Mesendoderm (in vitro differentiated cells): ENCODE results near the gene ADAT2.
A peak's percentile ranks its signal among the peaks of the same experiment; 100 is the strongest.

Experiments used
- DNase-seq: peaks from one replicate; pipeline ENCODE4 v3.0.0; 2013
- H2AK5ac ChIP-seq: 2 replicates; pipeline ENCODE4 v1.6.1; 2013; ENCODE audit warnings: low read length, inconsistent platforms
- H2BK120ac ChIP-seq: 2 replicates; pipeline ENCODE4 v1.6.1; 2013; ENCODE audit warnings: low read depth, mild to moderate bottlenecking, low read length, moderate library complexity, mixed read lengths
- H2BK15ac ChIP-seq: replicated peaks from 2 replicates; pipeline ENCODE4 v1.6.1; 2013; ENCODE audit warnings: low read depth, mild to moderate bottlenecking, moderate library complexity
- H2BK5ac ChIP-seq: 2 replicates; pipeline ENCODE4 v1.6.1; 2013; ENCODE audit warnings: low read length, inconsistent platforms
- H3K18ac ChIP-seq: 2 replicates; pipeline ENCODE4 v1.6.1; 2013; ENCODE audit warnings: mild to moderate bottlenecking, low read length, mixed read lengths
- H3K23ac ChIP-seq: one replicate; pipeline ENCODE4 v1.6.1; 2013; ENCODE audit warnings: low read length
- H3K27ac ChIP-seq: 2 replicates; pipeline ENCODE4 v1.5.1; 2013; ENCODE audit warnings: low read depth, mild to moderate bottlenecking, inconsistent platforms, low read length, moderate library complexity
- H3K27me3 ChIP-seq: 2 replicates; pipeline ENCODE4 v1.6.1; 2013; ENCODE audit warnings: low read length, control low read depth, mild to moderate bottlenecking, inconsistent platforms; ENCODE audit not compliant: insufficient read depth, poor library complexity
- H3K36me3 ChIP-seq: 2 replicates; pipeline ENCODE4 v1.6.1; 2013; ENCODE audit warnings: low read length, inconsistent platforms; ENCODE audit not compliant: control insufficient read depth, insufficient read depth
- H3K4ac ChIP-seq: one replicate; pipeline ENCODE4 v1.6.1; 2013; ENCODE audit warnings: low read depth, mild to moderate bottlenecking, low read length, moderate library complexity
- H3K4me1 ChIP-seq: 2 replicates; pipeline ENCODE4 v1.6.1; 2013; ENCODE audit warnings: low read depth, low read length, inconsistent platforms; ENCODE audit not compliant: control insufficient read depth
- H3K4me2 ChIP-seq: 2 replicates; pipeline ENCODE4 v1.6.1; 2013; ENCODE audit warnings: low read length
- H3K4me3 ChIP-seq: 2 replicates; pipeline ENCODE4 v1.5.1; 2013; ENCODE audit warnings: mild to moderate bottlenecking, low read length
- H3K56ac ChIP-seq: one replicate; pipeline ENCODE4 v1.6.1; 2013; ENCODE audit warnings: low read length
- H3K79me1 ChIP-seq: 2 replicates; pipeline ENCODE4 v1.6.1; 2013; ENCODE audit warnings: low read length, inconsistent platforms
- H3K79me2 ChIP-seq: 2 replicates; pipeline ENCODE4 v1.6.1; 2013; ENCODE audit warnings: mild to moderate bottlenecking, low read length; ENCODE audit not compliant: control insufficient read depth, insufficient read depth
- H3K9ac ChIP-seq: 2 replicates; pipeline ENCODE4 v1.6.1; 2013; ENCODE audit warnings: low read length, inconsistent platforms
- H4K5ac ChIP-seq: one replicate; pipeline ENCODE4 v1.6.1; 2013; ENCODE audit warnings: low read length
- H4K8ac ChIP-seq: one replicate; pipeline ENCODE4 v1.6.1; 2013; ENCODE audit warnings: low read depth, mild to moderate bottlenecking, control low read depth, low read length, moderate library complexity
- WGBS: extraction: QIAGEN DNeasy Blood & Tissue Kit; methylation state at CpG from one replicate; pipeline ENCODE4 v1.1.7; 2013; ENCODE audit warnings: low lambda C conversion rate, missing lambda C conversion rate; ENCODE audit not compliant: insufficient coverage; ENCODE audit errors: extremely low coverage; 5-methylcytosine and 5-hydroxymethylcytosine counted together

ADAT2 gene

DNA sequence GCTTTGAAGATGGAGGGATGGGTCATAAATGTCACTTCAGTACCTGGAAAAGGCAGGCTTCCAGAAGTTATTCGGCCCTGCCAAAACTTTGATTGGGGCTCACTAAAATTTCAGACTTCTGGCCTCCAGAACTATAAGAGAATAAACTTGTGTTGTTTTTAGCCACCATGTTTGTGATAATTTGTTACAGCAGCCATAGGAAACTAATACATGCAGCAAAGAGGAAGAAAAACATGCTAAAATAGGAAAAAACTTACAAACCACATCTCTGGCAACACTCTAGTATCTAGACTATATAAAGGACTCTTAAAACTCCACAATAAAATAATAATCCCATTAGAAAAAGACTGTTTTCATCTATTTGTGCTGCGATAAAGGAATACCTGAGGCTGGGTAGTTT, 9.5 kb downstream of the ADAT2 start:
- no peak overlapping the region for H3K18ac ChIP-seq
- whole genome bisulfite sequencing: no CpG with 5 or more reads among the region's 2 CpGs
- H2AK5ac ChIP-seq: no peak overlapping the region
- DNase-seq: no peak
- no peak overlapping the region for H2BK15ac ChIP-seq
- H3K4me1 ChIP-seq: no peaks in the 10 kb centered on the region
- no peaks in the 10 kb centered on the region for H3K27me3 ChIP-seq
- H3K9ac ChIP-seq: no peak overlapping the region
- no peak overlapping the region for H3K27ac ChIP-seq
- H3K56ac ChIP-seq: no peak overlapping the region
- H4K5ac ChIP-seq: no peak overlapping the region
- H4K8ac ChIP-seq: no peak overlapping the region
- no peaks in the 10 kb centered on the region for H3K36me3 ChIP-seq
- H3K79me1 ChIP-seq: no peaks in the 10 kb centered on the region
- no peak overlapping the region for H2BK5ac ChIP-seq
- H3K23ac ChIP-seq: no peak overlapping the region
- no peak overlapping the region for H2BK120ac ChIP-seq
- H3K4me2 ChIP-seq: no peak overlapping the region
- no peaks in the 10 kb centered on the region for H3K79me2 ChIP-seq
- no peak overlapping the region for H3K4ac ChIP-seq
- no peak overlapping the region for H3K4me3 ChIP-seq

- Histone ChIP-seq H2BK5ac (no peak overlapping the region), H3K79me1 (no peaks in the 10 kb centered on the region), H3K56ac (no peak overlapping the region), H3K18ac (no peak overlapping the region), H3K9ac (no peak overlapping the region), H3K36me3 (no peaks in the 10 kb centered on the region), H3K27me3 (no peaks in the 10 kb centered on the region), H4K8ac (no peak overlapping the region), H3K4me3 (no peak overlapping the region), H3K4ac (no peak overlapping the region), H3K4me1 (no peaks in the 10 kb centered on the region), H2AK5ac (no peak overlapping the region), H3K23ac (no peak overlapping the region), H3K79me2 (no peaks in the 10 kb centered on the region), H2BK120ac (no peak overlapping the region), H3K4me2 (no peak overlapping the region), H3K27ac (no peak overlapping the region), H2BK15ac (no peak overlapping the region), H4K5ac (no peak overlapping the region)
- WGBS: no CpG with 5 or more reads among the region's 4 CpGs
- no peak for DNase-seq
These were observed 17.9 kb downstream of the ADAT2 start for GRCh38 chr6:143432588-143432987.

- no peaks in the 10 kb centered on the region for H3K36me3 ChIP-seq
- H2BK15ac ChIP-seq: no peak overlapping the region
- no peak overlapping the region for H3K9ac ChIP-seq
- no peak overlapping the region for H3K4ac ChIP-seq
- H3K79me2 ChIP-seq: no peaks in the 10 kb centered on the region
- no peaks in the 10 kb centered on the region for H3K27me3 ChIP-seq
- H3K18ac ChIP-seq: no peak overlapping the region
- H3K56ac ChIP-seq: no peak overlapping the region
- H2BK120ac ChIP-seq: no peak overlapping the region
- no CpG with 5 or more reads among the region's 1 CpG for WGBS
- no peak overlapping the region for H2BK5ac ChIP-seq
- no peak overlapping the region for H2AK5ac ChIP-seq
- H3K79me1 ChIP-seq: no peaks in the 10 kb centered on the region
- DNase-seq: no peak
- no peak overlapping the region for H3K27ac ChIP-seq
- no peak overlapping the region for H4K5ac ChIP-seq
- H3K23ac ChIP-seq: no peak overlapping the region
- no peak overlapping the region for H4K8ac ChIP-seq
- H3K4me3 ChIP-seq: no peak overlapping the region
- H3K4me2 ChIP-seq: no peak overlapping the region
- H3K4me1 ChIP-seq: no peaks in the 10 kb centered on the region
These were observed 19.3 kb downstream of the ADAT2 start for GRCh38 chr6:143431226-143431625.

GRCh38 chr6:143429970-143430369, 20.5 kb downstream of the ADAT2 start:
- Histone ChIP-seq H3K4me3 (no peak overlapping the region), H2BK120ac (no peak overlapping the region), H4K5ac (no peak overlapping the region), H3K79me1 (no peaks in the 10 kb centered on the region), H3K18ac (no peak overlapping the region), H3K56ac (no peak overlapping the region), H3K4me1 (no peaks in the 10 kb centered on the region), H4K8ac (no peak overlapping the region), H3K4ac (no peak overlapping the region), H2BK15ac (no peak overlapping the region), H3K36me3 (no peaks in the 10 kb centered on the region), H3K4me2 (no peak overlapping the region), H3K79me2 (no peaks in the 10 kb centered on the region), H3K23ac (no peak overlapping the region), H3K27ac (no peak overlapping the region), H2BK5ac (no peak overlapping the region), H3K27me3 (no peaks in the 10 kb centered on the region), H3K9ac (no peak overlapping the region), H2AK5ac (no peak overlapping the region)
- DNase-seq: no peak
- WGBS: no CpG with 5 or more reads among the region's 4 CpGs

DNA sequence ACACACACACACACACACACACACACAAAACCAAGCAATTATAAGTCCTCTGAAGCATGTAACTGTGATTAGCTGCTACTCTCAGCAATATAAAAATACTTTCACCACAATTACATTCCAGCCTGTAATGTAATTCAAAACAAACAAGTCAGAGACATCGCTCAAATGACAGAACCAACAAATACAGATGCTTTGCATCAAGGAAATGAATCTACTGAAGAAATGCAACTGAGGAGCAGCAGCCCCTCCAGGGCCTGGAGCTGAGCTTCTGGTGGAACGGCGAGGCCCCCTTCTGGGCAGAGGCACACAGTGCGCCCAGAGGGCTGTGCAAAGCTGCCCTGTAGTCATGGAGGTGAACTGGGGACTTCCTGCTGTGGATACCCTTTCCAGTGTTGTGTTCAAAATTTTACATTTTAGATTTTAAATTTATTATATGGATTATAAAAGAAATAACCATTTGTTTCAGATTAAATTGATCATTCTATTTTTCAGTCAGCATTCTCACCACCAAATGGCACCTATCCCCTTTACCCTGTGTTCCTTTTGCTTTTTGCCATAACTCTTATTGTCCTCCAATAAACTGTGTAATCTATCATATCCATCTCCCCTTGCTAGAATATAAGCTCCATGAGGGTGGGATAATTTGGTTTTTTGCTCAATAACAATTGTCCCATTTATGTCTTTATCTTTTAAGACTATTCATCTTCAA, 23.2 kb downstream of the ADAT2 start:
- H3K79me2 ChIP-seq: no peaks in the 10 kb centered on the region
- no peak overlapping the region for H2AK5ac ChIP-seq
- WGBS: no CpG with 5 or more reads among the region's 4 CpGs
- no peak overlapping the region for H3K4me2 ChIP-seq
- H3K23ac ChIP-seq: no peak overlapping the region
- H3K27ac ChIP-seq: no peak overlapping the region
- no peak overlapping the region for H2BK5ac ChIP-seq
- no peak overlapping the region for H4K8ac ChIP-seq
- H3K27me3 ChIP-seq: no peaks in the 10 kb centered on the region
- H3K56ac ChIP-seq: no peak overlapping the region
- H3K18ac ChIP-seq: no peak overlapping the region
- H4K5ac ChIP-seq: no peak overlapping the region
- no peaks in the 10 kb centered on the region for H3K36me3 ChIP-seq
- no peak overlapping the region for H3K9ac ChIP-seq
- no peaks in the 10 kb centered on the region for H3K4me1 ChIP-seq
- no peak overlapping the region for H2BK15ac ChIP-seq
- H3K4ac ChIP-seq: no peak overlapping the region
- no peak overlapping the region for H3K4me3 ChIP-seq
- peak; percentile 83 for DNase-seq
- H2BK120ac ChIP-seq: no peak overlapping the region
- H3K79me1 ChIP-seq: no peaks in the 10 kb centered on the region

GRCh38 chr6:143426026-143426425, 24.5 kb downstream of the ADAT2 start:
- no peak for DNase-seq
- no peak overlapping the region for H2BK5ac ChIP-seq
- no peak overlapping the region for H3K27ac ChIP-seq
- H4K8ac ChIP-seq: no peak overlapping the region
- no peak overlapping the region for H3K23ac ChIP-seq
- no peak overlapping the region for H3K9ac ChIP-seq
- no peak overlapping the region for H2BK120ac ChIP-seq
- no peak overlapping the region for H3K4me2 ChIP-seq
- H2BK15ac ChIP-seq: no peak overlapping the region
- WGBS: no CpG with 5 or more reads among the region's 2 CpGs
- H3K27me3 ChIP-seq: no peaks in the 10 kb centered on the region
- no peak overlapping the region for H2AK5ac ChIP-seq
- H3K36me3 ChIP-seq: no peaks in the 10 kb centered on the region
- H3K79me1 ChIP-seq: no peaks in the 10 kb centered on the region
- no peak overlapping the region for H3K18ac ChIP-seq
- no peak overlapping the region for H3K4me3 ChIP-seq
- H3K4me1 ChIP-seq: no peaks in the 10 kb centered on the region
- H3K56ac ChIP-seq: no peak overlapping the region
- no peak overlapping the region for H3K4ac ChIP-seq
- no peak overlapping the region for H4K5ac ChIP-seq
- H3K79me2 ChIP-seq: no peaks in the 10 kb centered on the region
